ENCODE data around the gene ZNF316.

The ZNF316 gene

GRCh38 chr7:6680146-6680545 is 43.0 kb downstream of the ZNF316 start:
- H3K4me3 ChIP-seq (ENCODE audit: low read length) = no peak overlapping the region
- H3K36me3 ChIP-seq (replicated peaks; ENCODE audit: insufficient read depth, low read length) = no peaks in the 10 kb centered on the region
- DNase-seq = no peak
- no peaks in the 10 kb centered on the region for H3F3A ChIP-seq (ENCODE audit: insufficient read depth, low read length)
- no peaks in the 10 kb centered on the region for H4K20me1 ChIP-seq (ENCODE audit: insufficient read depth, low read length)
- H3K9me3 ChIP-seq (replicated peaks; ENCODE audit: insufficient read depth, low read length) = peaks cover 4% of the 10 kb centered on the region; the same call in 1 of the 2 replicates
- no peak overlapping the region for H3K9ac ChIP-seq (ENCODE audit: low read length)
- H3K4me2 ChIP-seq (ENCODE audit: low read depth, low read length) = no peak overlapping the region
- H3K27ac ChIP-seq (ENCODE audit: low read length) = no peak overlapping the region
- no peaks in the 10 kb centered on the region for H3K79me2 ChIP-seq (ENCODE audit: low read length)
- no peaks in the 10 kb centered on the region for H3K9me2 ChIP-seq (replicated peaks; ENCODE audit: insufficient read depth, low read length)
- no peaks in the 10 kb centered on the region for H3K27me3 ChIP-seq (replicated peaks; ENCODE audit: insufficient read depth, low read length)
- H3K4me1 ChIP-seq (ENCODE audit: low read length) = no peaks in the 10 kb centered on the region
- H2AFZ ChIP-seq (ENCODE audit: low read length) = no peak overlapping the region
- TF ChIP-seq EZH2 (optimal IDR thresholded peaks at IDR 0.05; ENCODE audit: low read depth, low read length) (no peak), CTCF (IDR thresholded peaks at IDR 0.05; ENCODE audit: low read length) (no peak), EZH2phosphoT487 (IDR thresholded peaks at IDR 0.05; ENCODE audit: low read length) (no peak)

DNA sequence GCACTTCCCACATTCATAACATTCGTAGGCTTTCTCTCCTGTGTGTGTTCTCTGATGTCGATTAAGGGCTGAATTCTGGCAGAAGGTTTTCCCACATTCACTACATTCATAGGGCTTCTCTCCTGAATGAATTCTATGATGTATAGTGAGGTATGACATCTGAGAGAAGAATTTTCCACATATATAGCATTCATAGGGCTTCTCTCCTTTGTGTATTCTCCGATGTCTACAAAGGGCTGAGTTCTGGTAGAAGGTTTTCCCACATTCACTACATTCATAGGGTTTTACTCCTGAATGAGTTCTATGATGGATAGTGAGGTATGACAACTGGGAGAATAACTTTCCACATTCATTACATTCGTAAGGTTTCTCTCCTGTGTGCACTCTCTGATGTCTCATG is 54.0 kb downstream of the ZNF316 start:
- Histone ChIP-seq H3K9ac (ENCODE audit: low read length) (no peak overlapping the region), H3K4me3 (ENCODE audit: low read length) (no peak overlapping the region), H3F3A (ENCODE audit: insufficient read depth, low read length) (no peaks in the 10 kb centered on the region), H3K27me3 (replicated peaks; ENCODE audit: insufficient read depth, low read length) (no peaks in the 10 kb centered on the region), H3K9me3 (replicated peaks; ENCODE audit: insufficient read depth, low read length) (no peaks in the 10 kb centered on the region; the same call in 1 of the 2 replicates), H2AFZ (ENCODE audit: low read length) (no peak overlapping the region), H3K79me2 (ENCODE audit: low read length) (no peaks in the 10 kb centered on the region), H3K9me2 (replicated peaks; ENCODE audit: insufficient read depth, low read length) (no peaks in the 10 kb centered on the region), H4K20me1 (ENCODE audit: insufficient read depth, low read length) (no peaks in the 10 kb centered on the region), H3K36me3 (replicated peaks; ENCODE audit: insufficient read depth, low read length) (peaks cover 79% of the 10 kb centered on the region), H3K4me1 (ENCODE audit: low read length) (no peaks in the 10 kb centered on the region), H3K27ac (ENCODE audit: low read length) (no peak overlapping the region), H3K4me2 (ENCODE audit: low read depth, low read length) (no peak overlapping the region)
- TF ChIP-seq CTCF (IDR thresholded peaks at IDR 0.05; ENCODE audit: low read length) (no peak), EZH2phosphoT487 (IDR thresholded peaks at IDR 0.05; ENCODE audit: low read length) (no peak), EZH2 (optimal IDR thresholded peaks at IDR 0.05; ENCODE audit: low read depth, low read length) (no peak)
- DNase-seq = no peak

DNA sequence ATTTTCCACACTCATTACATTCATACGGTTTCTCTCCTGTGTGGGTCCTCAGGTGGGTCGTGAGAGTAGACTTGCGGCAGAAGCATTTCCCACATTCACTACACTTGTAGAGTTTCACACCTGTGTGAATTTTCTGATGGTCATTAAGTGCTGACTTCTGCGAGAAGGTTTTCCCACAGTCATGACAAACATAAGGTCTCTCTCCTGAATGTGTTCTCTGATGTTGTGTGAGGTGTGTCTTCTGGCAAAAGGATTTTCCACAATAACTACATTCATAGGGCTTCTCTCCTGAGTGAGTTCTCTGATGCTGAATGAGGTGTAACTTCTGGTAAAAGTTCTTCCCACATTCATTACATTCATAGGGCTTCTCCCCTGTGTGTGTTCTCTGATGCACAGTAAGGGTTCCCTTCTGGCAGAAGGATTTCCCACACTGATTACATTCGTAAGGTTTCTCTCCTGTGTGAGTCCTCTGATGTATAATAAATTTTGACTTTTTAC is 54.5 kb downstream of the ZNF316 start:
- H3K9ac ChIP-seq (ENCODE audit: low read length) = no peak overlapping the region

More for the DNA sequence above, 54.5 kb downstream of the ZNF316 start:
- H3K27ac ChIP-seq (ENCODE audit: low read length) = no peak overlapping the region
- H4K20me1 ChIP-seq (ENCODE audit: insufficient read depth, low read length) = no peaks in the 10 kb centered on the region
- no peak for TF ChIP-seq EZH2 (optimal IDR thresholded peaks at IDR 0.05; ENCODE audit: low read depth, low read length)
- no peak for TF ChIP-seq CTCF (IDR thresholded peaks at IDR 0.05; ENCODE audit: low read length)
- no peak for TF ChIP-seq EZH2phosphoT487 (IDR thresholded peaks at IDR 0.05; ENCODE audit: low read length)
- no peak overlapping the region for H3K4me2 ChIP-seq (ENCODE audit: low read depth, low read length)
- DNase-seq = no peak
- H3K9me3 ChIP-seq (replicated peaks; ENCODE audit: insufficient read depth, low read length) = no peaks in the 10 kb centered on the region; the same call in 1 of the 2 replicates
- H3K9me2 ChIP-seq (replicated peaks; ENCODE audit: insufficient read depth, low read length) = no peaks in the 10 kb centered on the region
- H3K79me2 ChIP-seq (ENCODE audit: low read length) = no peaks in the 10 kb centered on the region
- H3K36me3 ChIP-seq (replicated peaks; ENCODE audit: insufficient read depth, low read length) = peaks cover 84% of the 10 kb centered on the region
- no peaks in the 10 kb centered on the region for H3K27me3 ChIP-seq (replicated peaks; ENCODE audit: insufficient read depth, low read length)
- H2AFZ ChIP-seq (ENCODE audit: low read length) = no peak overlapping the region
- no peaks in the 10 kb centered on the region for H3F3A ChIP-seq (ENCODE audit: insufficient read depth, low read length)
- H3K4me1 ChIP-seq (ENCODE audit: low read length) = no peaks in the 10 kb centered on the region
- no peak overlapping the region for H3K4me3 ChIP-seq (ENCODE audit: low read length)

Data from MM.1S (cell line).